Activated naive CD8-positive, alpha-beta T cell treated with anti-CD3 and anti-CD28 coated beads for 36 hours (primary cell): ENCODE measurements around the gene FAM83C. TPM values are rescaled to one million over a fixed set of nuclear protein-coding genes. Genes with fewer than 3 reads are reported as not detected.
A peak's percentile ranks its signal among the peaks of the same experiment; 100 is the strongest.
"Not testable (repeated sequence)": the region's sequence is repeated elsewhere in the genome, so short reads cannot be mapped to it uniquely, and the experiment has no call there.

Experiments
- DNase-seq: peaks from one replicate; pipeline ENCODE4 v3.0.0; 2021
- H3K27ac Mint-ChIP-seq: one replicate; pipeline ENCODE4 v1.8.0; 2022; ENCODE audit warnings: mild to moderate bottlenecking, moderate library complexity, mixed read lengths
- H3K27me3 Mint-ChIP-seq: one replicate; pipeline ENCODE4 v1.8.0; 2022; ENCODE audit warnings: mild to moderate bottlenecking, mixed read lengths
- H3K36me3 Mint-ChIP-seq: one replicate; pipeline ENCODE4 v1.8.0; 2021; ENCODE audit warnings: mild to moderate bottlenecking, mixed read lengths
- H3K4me1 Mint-ChIP-seq: one replicate; pipeline ENCODE4 v1.8.0; 2021; ENCODE audit warnings: mixed read lengths
- H3K4me3 Mint-ChIP-seq: one replicate; pipeline ENCODE4 v1.8.0; 2022; ENCODE audit warnings: mild to moderate bottlenecking, moderate library complexity, mixed read lengths
- H3K9me3 Mint-ChIP-seq: one replicate; pipeline ENCODE4 v1.8.0; 2022; ENCODE audit warnings: mixed read lengths
- total RNA-seq, 2 experiments: library from RNA; stranded (reverse); gene quantifications; one replicate each; pipeline ENCODE4 v1.2.3, GENCODE V29; 2021

FAM83C gene
- total RNA-seq, 2 experiments from 2014 or later, result not detected

DNA sequence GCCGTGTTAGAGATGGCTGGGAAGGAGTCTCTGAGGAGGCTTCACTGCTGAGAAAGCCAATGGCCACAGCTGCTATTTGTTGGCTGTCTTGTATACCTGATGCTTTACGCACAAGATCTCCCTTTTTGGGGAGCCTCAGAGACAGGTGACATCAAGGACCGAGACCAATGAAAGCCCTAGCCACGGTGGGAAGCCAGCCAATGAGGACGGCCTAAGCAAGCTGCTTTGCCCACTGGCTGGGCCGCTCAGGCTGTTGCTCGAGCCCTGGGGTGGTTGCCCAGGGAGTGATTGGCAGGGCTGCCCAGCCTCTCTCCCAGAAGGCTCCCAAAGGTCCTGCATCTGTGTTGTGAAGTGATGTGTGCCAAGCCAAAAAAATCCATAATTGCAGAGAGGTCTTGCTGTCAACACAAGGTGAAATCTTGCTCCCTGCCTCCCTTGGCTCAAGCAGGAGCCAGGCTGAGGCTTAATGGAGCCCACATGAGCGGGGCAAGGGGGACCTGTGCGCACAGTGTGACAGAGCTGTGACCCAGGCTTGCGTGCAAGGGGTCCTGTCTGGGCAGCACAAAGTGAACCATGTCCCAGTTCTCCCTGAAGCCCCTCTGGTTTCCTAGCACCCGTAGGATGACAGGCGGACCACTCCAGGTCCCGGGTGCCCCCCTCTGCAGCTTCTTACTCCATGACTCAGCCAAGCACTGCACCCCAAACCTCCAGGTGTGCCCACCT, 18.6 kb downstream of the FAM83C start:
- DNase-seq, result no peak
- H3K4me1 Mint-ChIP-seq, result peaks cover 12% of the 10 kb centered on the region
- no peak overlapping the region for H3K27ac Mint-ChIP-seq
- no peak overlapping the region for H3K4me3 Mint-ChIP-seq
- no peaks in the 10 kb centered on the region for H3K27me3 Mint-ChIP-seq
- H3K36me3 Mint-ChIP-seq, result peaks cover 21% of the 10 kb centered on the region
- H3K9me3 Mint-ChIP-seq, result no peaks in the 10 kb centered on the region

DNA sequence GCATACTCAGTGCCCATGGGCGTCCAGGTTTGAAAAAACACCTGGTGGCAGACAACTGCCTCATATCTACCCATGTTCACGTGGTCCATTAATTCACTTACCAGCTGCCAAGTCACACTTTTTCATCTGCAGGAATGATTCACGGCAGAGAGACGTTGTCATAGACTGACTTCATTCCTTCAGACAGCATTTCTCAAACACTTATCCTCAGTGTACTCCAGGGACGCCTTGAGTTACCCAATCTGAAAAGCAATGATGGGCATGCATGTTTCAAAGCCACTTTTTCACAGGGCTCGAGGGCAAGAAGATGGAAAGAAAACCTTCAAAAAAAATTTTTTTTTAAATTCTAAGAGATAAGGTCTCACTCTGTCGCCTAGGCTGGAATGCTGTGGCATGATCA, 20.3 kb downstream of the FAM83C start:
- H3K27me3 Mint-ChIP-seq, result no peaks in the 10 kb centered on the region
- peaks cover 8% of the 10 kb centered on the region for H3K36me3 Mint-ChIP-seq
- no peak overlapping the region for H3K27ac Mint-ChIP-seq
- no peak for DNase-seq
- no peak overlapping the region for H3K4me3 Mint-ChIP-seq
- no peaks in the 10 kb centered on the region for H3K9me3 Mint-ChIP-seq
- H3K4me1 Mint-ChIP-seq, result peaks cover 6% of the 10 kb centered on the region

DNA sequence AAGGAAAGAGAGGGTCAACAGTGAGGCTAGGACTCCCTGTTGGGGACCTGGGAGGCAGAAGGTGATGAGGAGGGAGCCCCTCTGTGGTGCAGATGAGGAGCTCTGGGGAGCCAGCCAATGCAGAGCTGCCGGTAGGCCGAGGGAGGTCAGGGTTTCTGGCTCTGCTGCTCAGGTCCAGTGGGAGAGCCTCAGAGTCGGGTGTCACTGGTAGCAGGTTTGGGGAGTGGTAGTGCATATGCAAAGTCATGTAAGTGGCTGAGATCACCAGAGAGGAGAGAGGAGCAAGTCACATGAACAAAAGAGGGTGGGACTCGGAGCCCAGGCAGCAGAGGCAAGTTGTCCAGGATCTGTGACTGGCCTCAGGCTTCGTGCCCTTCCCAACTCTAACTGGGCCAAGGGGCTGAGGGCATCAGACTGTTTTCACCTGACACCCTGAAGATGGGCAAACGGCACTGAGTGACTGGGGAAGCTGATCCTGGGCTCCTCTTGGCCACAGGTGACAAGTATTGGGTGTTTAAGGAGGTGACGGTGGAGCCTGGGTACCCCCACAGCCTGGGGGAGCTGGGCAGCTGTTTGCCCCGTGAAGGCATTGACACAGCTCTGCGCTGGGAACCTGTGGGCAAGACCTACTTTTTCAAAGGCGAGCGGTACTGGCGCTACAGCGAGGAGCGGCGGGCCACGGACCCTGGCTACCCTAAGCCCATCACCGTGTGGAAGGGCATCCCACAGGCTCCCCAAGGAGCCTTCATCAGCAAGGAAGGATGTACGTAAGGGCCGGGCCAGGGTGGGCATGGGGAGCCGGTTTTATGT, 20.9 kb downstream of the FAM83C start:
- Mint-ChIP-seq H3K36me3 (peaks cover 6% of the 10 kb centered on the region), H3K4me1 (peaks cover 6% of the 10 kb centered on the region), H3K27me3 (no peaks in the 10 kb centered on the region), H3K4me3 (no peak overlapping the region), H3K9me3 (no peaks in the 10 kb centered on the region), H3K27ac (no peak overlapping the region)
- DNase-seq, result no peak

DNA sequence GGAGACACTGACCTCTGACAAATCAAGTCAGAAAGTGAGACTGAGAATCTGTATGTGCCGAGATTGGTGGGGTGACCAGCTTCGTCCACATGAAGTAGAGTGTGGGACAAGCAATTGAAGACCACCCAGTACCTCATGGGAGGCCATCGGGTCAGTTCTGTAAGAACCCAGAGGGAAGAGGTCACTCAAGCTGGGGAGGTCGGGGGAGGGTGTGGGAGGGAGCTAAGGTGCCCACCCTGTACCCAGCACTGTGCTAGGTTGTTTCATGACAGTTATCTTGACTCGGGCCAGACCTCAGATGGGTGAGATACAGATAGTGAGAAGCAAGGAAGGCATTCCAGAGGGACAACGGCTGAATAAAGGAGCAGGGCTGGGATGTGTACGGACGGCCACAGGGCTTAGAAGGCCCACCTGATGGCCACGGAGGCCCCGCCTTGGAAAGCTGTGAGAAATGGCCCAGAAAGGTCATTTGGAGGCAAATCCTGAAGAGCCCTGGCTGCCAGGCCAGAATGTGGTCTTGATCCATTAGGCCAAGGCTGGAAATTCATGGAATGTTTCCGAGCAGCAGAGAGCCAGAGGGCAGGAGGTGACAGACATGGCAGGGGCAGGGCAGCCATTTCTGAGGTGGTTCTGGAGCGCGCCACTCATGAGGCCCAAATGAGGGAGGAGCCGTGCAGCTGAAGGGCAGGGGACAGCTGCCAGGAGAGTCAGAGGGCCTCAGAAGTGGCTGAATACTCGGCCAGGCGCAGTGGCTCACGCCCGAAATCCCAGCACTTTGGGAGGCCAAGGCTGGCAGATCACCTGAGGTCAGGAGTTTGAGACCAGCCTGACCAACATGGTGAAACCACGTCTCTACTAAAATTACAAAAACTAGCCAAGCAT, 22.0 kb downstream of the FAM83C start:
- Mint-ChIP-seq H3K27ac (no peak overlapping the region), H3K4me1 (peaks cover 5% of the 10 kb centered on the region), H3K4me3 (no peak overlapping the region), H3K9me3 (no peaks in the 10 kb centered on the region), H3K27me3 (no peaks in the 10 kb centered on the region), H3K36me3 (peaks cover 3% of the 10 kb centered on the region)
- DNase-seq, result no peak

DNA sequence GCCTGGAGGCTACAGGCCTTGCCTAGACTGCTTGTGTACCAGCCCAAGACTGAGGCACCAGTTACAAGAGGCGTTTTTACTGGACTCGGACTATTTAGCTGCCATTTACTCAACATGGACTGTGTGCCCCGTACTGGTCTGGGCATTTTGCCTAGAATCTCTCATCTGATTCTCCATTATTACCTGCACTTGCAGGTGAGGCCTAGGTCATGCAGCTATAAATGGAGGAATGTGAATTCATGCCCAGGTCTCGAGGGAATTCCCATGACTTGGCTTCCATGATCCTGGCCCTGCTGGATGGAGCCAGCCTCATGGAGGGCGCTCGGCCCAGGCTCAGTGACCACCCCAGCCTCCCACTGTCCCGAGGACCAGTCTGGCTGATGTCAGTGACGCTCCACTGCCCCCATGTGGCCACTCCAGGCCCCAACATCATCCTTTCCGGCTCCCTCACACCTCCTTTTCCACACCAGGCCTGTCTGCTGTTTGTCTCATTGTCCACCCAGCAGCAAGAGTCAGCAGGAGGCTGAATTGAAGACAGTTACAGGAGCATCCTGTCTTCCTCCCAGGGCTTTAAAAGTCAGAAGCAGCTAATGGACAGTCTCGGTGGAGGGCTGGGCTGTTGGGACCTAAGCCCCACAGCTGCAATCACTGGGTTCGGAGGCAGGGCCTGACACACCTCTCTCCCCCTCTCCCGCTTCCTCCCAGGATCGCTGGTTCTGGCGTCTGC, 23.0 kb downstream of the FAM83C start:
- no peak overlapping the region for H3K27ac Mint-ChIP-seq
- peaks cover 3% of the 10 kb centered on the region for H3K36me3 Mint-ChIP-seq
- H3K27me3 Mint-ChIP-seq, result no peaks in the 10 kb centered on the region
- DNase-seq, result peak; percentile 55
- H3K4me3 Mint-ChIP-seq, result no peak overlapping the region
- H3K9me3 Mint-ChIP-seq, result no peaks in the 10 kb centered on the region
- H3K4me1 Mint-ChIP-seq, result peaks cover 7% of the 10 kb centered on the region

DNA sequence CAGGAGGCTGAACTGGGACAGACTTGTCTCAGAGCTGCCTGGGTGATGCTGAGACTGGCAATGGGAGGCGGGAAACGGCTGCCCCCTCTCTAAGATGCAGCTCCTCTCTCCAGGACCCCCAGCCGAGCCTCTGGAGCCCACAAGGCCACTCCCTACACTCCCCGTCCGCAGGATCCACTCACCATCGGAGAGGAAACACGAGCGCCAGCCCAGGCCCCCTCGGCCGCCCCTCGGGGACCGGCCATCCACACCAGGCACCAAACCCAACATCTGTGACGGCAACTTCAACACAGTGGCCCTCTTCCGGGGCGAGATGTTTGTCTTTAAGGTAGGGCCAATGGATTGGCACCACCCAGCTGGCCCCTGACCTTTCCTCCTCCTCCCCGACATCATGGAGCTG, 25.1 kb downstream of the FAM83C start:
- H3K36me3 Mint-ChIP-seq, result peaks cover 3% of the 10 kb centered on the region
- H3K27me3 Mint-ChIP-seq, result no peaks in the 10 kb centered on the region
- no peak overlapping the region for H3K4me3 Mint-ChIP-seq
- no peaks in the 10 kb centered on the region for H3K9me3 Mint-ChIP-seq
- no peak overlapping the region for H3K27ac Mint-ChIP-seq
- peaks cover 3% of the 10 kb centered on the region for H3K4me1 Mint-ChIP-seq
- no peak for DNase-seq

DNA sequence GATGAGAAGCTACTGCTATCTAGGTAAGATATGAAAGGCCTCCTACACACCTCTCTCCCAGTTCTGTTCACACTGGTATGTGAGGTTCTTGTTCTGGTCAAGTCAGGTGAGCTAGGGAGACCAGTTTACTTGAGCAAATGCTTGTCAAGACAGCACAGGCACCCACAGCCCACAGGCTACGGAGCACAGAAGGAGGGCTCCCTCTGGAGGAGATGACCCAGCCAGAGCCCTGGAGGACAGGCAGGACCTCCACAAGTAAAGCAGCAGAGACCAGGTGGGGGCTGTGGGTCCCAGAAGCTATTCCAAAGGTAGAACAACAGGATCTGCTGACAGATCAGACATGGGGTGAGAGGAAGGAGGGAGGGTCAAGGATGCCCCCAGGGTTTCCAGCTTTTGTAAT, 27.5 kb downstream of the FAM83C start:
- Mint-ChIP-seq H3K9me3 (no peaks in the 10 kb centered on the region), H3K27ac (no peak overlapping the region), H3K36me3 (peaks cover 3% of the 10 kb centered on the region), H3K4me1 (peaks cover 3% of the 10 kb centered on the region), H3K4me3 (no peak overlapping the region), H3K27me3 (no peaks in the 10 kb centered on the region)
- DNase-seq, result no peak

DNA sequence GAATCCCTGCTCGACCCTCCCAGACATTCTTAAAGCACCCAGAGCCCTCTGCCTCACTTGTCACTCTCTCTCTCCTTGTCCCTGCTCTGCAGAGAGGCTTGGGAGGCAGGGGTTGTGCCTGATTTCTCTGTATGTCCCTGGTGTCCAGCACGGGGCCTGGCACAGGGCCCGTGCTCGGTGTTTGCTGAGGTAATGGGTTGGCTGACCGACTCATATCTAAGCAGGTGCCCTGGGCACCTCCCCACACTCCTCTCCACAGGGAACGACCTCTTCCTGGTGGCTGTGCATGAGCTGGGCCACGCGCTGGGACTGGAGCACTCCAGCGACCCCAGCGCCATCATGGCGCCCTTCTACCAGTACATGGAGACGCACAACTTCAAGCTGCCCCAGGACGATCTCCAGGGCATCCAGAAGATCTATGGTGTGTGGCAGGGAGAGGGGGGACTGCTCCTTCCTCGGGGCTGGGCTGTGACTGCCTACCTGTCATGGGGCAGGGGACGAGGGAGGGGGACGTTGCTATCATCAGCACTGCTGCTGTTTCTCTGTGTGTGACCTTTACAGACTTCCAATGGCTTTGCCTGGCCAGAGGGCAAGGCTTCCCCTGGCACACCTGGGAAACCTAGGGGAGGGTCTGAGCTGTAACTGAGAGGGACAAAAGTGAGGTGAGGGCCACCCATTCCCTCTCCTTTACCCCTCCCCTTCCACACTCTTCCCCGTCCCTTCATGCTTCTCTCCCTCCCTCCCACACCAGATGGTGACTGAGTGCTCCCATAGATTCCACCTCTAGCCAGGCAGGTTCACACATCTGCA, 28.5 kb downstream of the FAM83C start:
- H3K9me3 Mint-ChIP-seq, result no peaks in the 10 kb centered on the region
- H3K36me3 Mint-ChIP-seq, result no peaks in the 10 kb centered on the region
- H3K4me1 Mint-ChIP-seq, result peaks cover 3% of the 10 kb centered on the region
- DNase-seq, result no peak
- no peak overlapping the region for H3K27ac Mint-ChIP-seq
- H3K4me3 Mint-ChIP-seq, result no peak overlapping the region
- no peaks in the 10 kb centered on the region for H3K27me3 Mint-ChIP-seq

DNA sequence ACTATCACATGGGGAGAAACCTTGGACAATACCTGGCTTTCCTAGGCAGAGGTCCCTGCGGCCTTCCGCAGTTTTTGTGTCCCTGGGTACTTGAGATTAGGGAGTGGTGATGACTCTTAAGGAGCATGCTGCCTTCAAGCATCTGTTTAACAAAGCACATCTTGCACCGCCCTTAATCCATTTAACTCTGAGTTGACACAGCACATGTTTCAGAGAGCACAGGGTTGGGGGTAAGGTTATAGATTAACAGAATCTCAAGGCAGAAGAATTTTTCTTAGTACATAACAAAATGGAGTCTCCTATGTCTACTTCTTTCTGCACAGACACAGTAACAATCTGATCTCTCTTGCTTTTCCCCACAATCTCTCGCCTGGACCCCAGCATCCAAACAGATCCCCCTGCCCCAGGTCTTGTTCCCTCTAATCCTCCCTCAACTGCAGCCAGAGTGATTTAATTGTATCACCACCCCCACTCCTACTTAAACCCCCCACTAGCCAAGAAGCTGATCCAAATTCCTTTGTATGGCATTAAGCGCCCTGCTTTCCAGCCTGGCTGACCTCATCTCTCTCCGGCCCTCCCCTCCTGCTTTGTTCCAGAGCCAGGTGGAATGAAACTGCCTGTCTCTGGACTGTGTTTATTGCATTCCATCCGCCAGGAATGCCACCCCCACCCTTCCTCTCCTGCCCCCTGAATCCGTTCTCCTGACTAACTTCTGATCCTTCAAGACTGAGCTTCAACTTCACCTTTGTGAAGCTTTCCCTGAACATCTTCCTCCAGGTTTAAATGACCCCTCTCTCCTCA, 29.3 kb downstream of the FAM83C start:
- not testable (repeated sequence) for H3K27me3 Mint-ChIP-seq, H3K9me3 Mint-ChIP-seq, H3K36me3 Mint-ChIP-seq, H3K4me1 Mint-ChIP-seq, H3K27ac Mint-ChIP-seq, DNase-seq, H3K4me3 Mint-ChIP-seq

DNA sequence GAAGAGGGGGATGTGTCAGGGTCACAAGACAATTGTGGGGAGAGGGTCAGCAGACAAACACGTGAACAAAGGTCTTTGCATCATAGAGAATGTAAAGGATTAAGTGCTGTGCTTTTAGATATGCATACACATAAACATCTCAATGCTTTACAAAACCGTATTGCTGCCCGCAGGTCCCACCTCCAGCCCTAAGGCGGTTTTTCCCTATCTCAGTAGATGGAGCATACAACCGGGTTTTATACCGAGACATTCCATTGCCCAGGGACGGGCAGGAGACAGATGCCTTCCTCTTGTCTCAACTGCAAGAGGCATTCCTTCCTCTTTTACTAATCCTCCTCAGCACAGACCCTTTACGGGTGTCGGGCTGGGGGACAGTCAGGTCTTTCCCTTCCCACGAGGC, 29.9 kb downstream of the FAM83C start:
- H3K36me3 Mint-ChIP-seq, DNase-seq, H3K4me1 Mint-ChIP-seq, H3K27ac Mint-ChIP-seq, H3K4me3 Mint-ChIP-seq, H3K27me3 Mint-ChIP-seq, H3K9me3 Mint-ChIP-seq: not testable (repeated sequence)

DNA sequence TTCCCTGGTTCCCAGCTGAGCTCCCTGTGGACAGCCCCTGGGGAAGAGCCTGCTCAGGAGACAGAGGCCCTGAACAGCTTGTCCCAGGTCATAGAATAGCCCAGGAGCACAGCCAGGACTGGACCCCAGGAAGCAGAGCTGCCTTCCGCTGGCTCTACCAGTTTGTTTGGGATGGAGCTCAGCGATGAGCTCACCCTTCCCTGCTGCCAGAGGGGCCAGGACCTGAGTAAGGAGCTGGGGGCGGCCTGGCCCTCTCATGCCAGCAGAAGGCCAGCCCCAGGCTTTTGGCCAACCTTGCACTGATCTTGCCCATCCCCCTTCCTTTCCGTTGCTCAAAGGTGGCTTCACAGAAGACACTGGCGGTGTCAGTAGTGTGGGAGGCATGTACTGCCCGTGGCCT, 31.8 kb downstream of the FAM83C start:
- H3K27me3 Mint-ChIP-seq, result no peaks in the 10 kb centered on the region
- H3K4me3 Mint-ChIP-seq, result no peak overlapping the region
- no peaks in the 10 kb centered on the region for H3K36me3 Mint-ChIP-seq
- H3K9me3 Mint-ChIP-seq, result no peaks in the 10 kb centered on the region
- H3K27ac Mint-ChIP-seq, result no peak overlapping the region
- DNase-seq, result no peak
- peaks cover 3% of the 10 kb centered on the region for H3K4me1 Mint-ChIP-seq

DNA sequence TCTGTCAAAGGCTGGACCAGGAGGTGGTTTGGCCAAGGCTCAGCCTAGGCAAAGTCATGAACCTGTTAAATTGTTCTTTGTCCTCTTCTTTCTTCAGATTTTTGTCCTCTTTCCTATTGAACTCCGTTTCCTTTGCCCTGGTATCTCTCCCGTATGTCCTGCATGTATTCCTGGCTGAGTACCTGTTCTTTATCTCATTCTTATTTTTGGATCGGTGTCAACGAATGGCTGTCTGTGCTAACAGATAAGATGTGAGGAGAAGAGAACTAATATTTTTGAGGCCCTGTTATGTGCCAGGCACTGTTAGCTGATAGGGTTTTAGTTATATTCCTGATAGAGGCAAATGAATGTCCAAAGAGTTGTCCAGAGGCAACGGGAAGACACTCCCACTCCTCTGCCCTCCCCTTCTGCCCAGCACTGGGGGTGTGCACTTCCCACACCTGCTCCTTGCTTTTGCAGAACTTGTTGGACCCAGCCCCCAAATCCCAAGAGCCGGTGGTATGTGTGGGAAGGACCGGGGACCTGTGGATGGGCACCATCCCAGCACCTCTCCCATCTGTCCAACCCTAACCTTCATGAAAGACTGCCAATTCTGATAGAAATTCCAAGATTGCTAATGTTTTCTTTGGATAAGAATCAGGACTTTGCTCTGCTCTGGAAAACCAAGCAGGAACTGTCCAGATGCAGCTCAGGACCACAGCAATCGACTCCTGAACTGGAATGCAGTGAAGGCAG, 34.9 kb downstream of the FAM83C start:
- Mint-ChIP-seq H3K27me3 (no peaks in the 10 kb centered on the region), H3K27ac (no peak overlapping the region), H3K36me3 (no peaks in the 10 kb centered on the region), H3K9me3 (no peaks in the 10 kb centered on the region), H3K4me3 (no peak overlapping the region), H3K4me1 (peaks cover 2% of the 10 kb centered on the region)
- no peak for DNase-seq

DNA sequence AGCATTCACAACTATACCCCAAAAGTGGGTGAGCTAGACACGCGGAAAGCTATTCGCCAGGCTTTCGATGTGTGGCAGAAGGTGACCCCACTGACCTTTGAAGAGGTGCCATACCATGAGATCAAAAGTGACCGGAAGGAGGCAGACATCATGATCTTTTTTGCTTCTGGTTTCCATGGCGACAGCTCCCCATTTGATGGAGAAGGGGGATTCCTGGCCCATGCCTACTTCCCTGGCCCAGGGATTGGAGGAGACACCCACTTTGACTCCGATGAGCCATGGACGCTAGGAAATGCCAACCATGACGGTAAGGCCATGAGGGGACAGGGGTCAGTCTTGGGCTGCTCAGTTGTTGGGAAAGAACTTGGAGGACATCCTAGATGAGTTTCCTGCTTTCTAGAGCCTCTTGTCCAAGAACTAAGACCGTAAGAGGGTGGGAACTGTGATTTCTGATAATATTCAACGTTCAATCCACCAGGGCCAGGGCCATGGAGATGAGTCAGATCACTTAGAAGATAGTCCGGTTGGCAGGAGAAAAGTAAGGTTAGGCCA, 37.7 kb downstream of the FAM83C start:
- Mint-ChIP-seq H3K9me3 (no peaks in the 10 kb centered on the region), H3K27ac (no peak overlapping the region), H3K27me3 (no peaks in the 10 kb centered on the region), H3K4me1 (peaks cover 19% of the 10 kb centered on the region), H3K36me3 (no peaks in the 10 kb centered on the region), H3K4me3 (no peak overlapping the region)
- no peak for DNase-seq
